GM21423 (cell line): ENCODE data around the gene LRRC7.

Source experiments
- ATAC-seq: cut with Tn5 transposase; IDR thresholded peaks from one replicate; pipeline ENCODE4 v1.9.1; 2021; ENCODE audit warnings: mild to moderate bottlenecking, moderate library complexity; ENCODE audit not compliant: unreplicated experiment

Gene LRRC7

DNA sequence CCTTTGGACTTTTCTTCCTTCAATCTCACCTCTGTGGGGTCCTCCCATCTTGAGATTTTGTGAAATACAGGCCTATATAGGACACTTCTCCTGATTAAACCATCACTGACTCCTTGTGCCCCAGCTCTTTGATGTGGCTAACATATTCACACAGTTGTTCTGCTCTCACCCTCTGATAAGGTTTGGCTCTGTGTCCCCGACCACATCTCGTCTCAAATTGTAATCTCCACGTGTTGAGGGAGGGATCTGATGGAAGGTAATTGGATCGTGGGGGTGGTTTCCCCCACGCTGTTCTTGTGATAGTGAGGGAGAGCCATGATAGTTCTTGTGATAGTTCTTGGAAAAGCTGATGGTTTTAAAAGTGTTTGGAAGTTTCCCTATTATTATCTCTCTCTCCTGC, 19.7 kb downstream of the LRRC7 start:
- no peak for ATAC-seq

DNA sequence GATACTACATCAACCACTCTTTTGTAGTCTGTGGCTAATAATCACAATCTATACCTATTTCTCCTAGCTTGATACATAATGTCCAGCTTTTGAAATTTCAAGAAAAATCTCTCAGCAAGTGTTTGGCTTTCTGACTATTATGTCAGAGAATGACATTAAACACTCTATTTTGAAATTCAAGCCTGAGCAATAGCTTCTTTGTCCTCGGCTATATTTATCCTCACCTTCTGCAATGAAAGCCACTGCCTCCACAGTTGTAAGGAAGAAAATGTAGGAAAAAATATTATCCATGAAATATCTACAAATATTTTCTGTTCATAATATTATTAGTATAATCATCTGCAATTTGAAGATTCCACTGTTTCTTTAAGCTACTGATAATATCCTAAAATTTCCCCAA, 22.1 kb downstream of the LRRC7 start:
- no peak for ATAC-seq

DNA sequence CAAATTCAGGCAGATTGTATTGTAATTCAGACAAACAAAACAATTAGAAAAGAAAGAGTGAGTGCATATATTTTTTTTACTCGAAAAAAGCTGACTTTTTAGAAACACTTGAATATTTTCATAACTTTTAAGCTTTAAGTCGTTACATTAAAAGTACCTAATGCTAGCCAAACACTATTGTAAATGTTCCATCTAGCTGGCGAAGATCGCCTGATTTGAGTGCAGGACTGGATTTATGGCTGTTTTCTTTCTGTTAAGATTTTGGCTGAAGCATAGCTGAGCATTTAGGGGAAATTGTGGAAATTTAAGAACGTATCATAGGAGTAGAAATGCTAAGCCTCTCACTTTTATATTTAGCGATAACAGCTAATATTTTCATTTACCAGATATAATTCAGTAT, 24.6 kb downstream of the LRRC7 start:
- no peak for ATAC-seq

DNA sequence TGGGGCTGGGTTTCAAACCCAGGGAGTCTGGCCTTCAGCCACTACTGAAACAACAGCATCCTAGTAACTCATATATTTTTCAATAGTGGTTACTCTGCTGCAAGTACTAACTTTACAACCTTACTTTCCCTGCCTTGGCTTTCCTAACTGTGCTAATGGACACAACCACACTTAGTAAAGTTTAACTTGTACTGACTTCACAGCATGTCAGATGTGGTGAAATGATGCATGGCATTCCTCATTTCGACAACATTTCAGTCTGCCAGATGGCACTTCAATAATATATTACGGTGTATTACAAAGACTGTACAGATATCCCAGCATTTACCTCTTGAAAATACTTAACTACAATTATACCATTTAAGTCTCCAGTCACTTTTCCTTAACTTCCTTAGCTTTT, 27.8 kb downstream of the LRRC7 start:
- ATAC-seq: no peak

DNA sequence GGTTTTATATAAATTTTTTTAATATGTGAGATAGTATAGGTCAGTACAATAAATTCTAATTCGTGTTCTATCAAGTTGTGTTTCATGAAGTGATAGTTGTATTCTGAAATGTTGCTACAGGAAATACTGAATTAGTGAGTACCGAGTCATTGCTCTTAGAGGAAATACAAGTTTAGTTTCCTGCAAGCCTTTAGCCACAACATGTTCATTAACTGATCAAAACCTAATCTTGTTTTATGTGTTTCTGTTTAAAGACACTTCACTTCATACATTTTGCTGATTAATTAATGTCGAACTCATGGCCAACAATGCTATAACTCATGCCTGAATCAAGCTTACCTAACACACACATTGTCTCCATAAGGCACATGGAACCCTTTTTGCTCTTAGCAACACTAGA, 43.6 kb downstream of the LRRC7 start:
- no peak for ATAC-seq

DNA sequence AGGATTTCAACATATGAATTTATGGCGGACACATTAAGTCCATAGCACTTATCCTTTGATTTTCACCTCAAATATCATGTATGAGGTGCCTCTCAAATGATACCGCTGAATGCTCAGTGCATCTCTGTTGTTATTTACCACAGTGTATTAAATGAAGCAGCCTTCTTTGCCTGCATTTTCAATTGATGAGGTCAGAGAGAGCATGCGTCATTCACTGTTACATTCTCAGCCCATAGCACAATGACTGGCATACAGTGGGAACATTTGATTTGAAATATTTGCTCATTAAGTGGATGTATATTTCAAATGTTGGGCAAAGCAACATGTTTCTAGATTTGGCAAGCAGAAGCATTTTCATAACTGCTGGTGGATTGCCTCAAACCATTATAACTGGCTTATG, 45.7 kb downstream of the LRRC7 start:
- ATAC-seq: no peak

DNA sequence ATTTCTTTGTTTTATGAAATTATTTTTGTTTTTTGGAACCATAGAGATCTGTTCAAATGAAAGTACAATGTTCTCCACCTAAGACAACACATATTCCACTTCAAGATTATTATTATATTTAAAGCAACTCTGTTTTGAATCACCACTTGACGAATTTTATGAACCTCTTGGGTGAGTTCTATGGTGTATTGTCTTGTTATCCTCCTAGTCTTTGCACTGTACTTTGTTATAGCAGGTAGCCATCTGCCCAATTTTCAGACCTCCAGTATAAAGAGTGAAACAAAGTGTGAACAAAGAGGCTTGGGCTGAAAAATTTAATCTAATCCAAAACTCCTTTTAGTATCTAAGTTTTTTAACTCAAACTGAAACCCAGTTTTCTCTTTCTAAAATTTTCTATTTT, 71.0 kb downstream of the LRRC7 start:
- no peak for ATAC-seq

DNA sequence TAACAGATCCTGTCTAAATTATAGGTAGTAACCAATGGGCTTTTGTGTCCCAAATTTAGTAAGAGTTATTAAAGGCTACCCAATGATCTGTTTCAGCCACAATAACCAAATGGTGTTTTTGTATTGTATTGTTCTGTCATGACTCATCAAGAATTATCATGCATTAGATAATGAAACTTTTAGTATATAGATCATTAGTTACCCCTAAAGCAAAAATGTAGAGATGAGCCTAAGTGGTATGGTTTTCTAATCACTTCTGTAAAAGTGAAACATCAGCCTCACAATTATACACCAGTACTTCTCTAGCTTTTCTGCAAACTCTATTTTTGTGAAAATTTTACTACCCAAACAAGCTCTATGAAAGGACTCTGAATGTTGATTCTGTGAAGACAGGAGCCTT, 71.4 kb downstream of the LRRC7 start:
- ATAC-seq: no peak

DNA sequence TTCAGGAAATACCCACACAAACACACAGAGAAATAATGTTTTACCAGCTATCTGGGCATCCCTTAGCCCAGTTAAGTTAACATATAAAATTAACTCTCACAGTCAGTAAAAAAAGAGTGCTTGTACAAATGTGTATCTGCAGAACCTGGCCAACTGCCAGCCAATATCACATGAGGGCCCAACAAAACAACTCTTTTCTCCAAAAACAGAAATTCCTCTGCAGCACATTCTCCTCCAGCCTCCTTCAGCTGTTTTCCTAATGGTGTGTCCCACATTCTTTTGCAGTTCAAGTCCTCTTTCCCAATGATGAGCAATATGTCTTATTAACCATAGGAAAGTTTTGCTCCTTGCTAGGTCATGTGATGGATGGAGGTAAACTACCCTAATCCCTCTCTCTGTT, 75.5 kb downstream of the LRRC7 start:
- no peak for ATAC-seq

DNA sequence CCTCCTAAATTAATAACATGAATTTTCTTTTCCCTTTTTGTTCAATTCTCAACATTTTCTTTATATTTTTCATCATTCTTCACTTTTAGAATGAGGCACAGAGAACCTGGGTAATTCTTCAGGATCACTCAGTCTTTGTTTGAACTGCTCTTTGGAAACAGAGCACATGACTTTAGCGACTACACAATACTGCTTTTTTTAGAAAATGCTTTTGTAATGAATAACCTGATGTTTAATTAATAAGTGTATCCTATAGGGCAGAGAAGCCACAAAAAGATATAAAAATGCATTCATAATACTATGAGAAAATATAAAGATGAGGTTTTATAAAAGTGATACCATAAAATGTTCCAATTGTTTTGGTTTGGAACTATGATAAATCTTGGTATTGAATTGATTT, 77.8 kb downstream of the LRRC7 start:
- no peak for ATAC-seq

DNA sequence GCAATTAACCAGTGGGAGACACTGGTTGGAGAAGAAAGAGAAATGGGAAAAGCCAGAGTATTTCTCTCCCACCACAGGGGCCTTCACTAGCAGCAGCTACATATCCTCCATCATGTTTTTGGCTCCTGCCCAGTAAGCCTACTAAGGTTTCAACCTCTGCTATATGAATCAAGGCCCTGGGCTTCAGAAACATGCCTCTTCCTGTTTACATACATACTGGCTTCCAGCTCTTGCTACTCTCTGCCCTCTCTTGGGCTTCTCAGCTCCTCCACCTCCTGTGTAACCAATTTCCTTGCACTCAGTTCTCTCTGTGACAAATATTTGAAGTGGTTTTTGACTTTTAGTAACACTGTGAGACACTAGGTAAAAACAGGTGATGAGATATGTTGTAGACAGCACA, 80.8 kb downstream of the LRRC7 start:
- no peak for ATAC-seq

DNA sequence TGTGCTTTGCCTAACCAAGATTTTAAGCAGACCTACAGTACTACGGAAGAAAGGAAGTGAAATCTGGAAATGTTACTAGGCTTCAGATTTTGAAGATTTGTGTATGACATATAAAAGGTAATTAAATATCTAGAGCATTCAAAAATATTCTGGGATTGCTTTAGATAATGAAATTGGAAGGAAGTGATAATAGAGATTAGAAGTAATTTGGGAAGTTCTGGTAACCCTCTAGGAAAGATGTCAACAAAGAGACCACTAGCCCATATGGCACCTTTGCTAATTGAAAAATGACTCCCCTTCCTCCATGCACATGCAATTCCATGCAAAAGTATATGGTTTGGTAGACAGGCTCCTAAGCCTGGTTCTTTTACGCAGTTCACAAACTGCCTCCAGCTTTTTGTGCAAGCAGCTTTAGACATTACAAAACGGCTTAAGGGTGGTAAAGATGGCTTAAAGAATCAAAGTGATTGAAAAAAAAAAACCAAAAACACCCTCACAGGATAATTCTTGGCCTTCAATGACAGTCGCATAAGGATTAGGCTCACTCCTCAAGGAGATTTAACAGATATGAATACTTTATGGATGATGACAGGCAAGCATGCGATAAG, 81.8 kb downstream of the LRRC7 start:
- ATAC-seq: no peak

DNA sequence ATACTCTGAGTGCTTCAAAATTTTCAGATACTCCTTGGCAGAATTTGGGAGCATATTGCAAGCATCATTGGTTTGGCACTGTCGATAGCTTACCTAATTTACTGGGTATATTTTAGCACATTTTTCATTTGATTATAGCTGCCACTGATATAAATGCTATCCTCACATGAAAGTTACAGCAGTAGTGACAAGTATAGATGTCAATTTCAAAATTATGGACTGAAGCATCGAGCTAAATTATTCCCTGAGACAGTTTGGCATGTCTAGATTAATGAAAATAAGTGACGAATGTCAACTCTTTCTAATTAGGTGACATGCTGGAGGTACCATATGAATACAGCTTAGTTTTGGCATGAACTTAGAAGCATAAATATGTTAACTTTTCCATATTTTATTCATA, 83.1 kb downstream of the LRRC7 start:
- ATAC-seq: no peak

DNA sequence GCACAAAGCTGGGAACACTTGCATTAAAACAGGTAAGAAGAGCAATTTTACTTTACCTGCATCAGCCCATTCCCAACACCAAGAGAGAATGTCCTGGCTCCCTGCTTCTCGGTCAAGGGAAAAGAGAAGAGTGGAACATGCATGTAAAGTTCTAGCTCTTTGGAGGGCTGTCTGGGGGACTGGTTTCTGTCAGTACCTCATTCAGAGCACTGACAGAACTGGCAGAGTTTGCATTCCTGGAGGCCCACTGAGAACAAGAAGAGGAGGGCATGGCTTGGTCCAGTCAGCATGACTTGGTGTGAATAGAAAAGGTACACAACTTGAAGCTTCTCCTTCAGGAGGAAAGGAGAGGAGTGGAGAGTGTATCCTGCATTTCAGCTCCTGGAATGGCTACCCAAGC, 83.9 kb downstream of the LRRC7 start:
- ATAC-seq: no peak

DNA sequence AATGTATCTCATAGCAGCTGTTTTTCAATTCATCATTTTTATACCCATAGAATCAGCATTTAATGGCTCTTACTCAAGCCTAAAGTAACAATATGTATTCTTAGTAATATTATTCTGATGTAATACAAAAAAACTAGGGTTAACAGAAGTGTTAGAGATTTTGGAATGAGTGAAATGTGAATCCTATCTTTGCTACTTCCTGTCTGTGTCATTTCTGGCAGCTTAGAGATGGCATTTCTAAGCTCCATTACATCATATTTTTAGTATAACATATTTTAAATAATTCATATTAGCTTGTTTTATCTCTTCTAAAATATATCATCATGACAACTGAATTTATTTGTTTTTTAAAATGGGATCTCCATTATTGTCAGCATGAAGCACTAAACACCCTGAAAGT, 90.2 kb downstream of the LRRC7 start:
- no peak for ATAC-seq

DNA sequence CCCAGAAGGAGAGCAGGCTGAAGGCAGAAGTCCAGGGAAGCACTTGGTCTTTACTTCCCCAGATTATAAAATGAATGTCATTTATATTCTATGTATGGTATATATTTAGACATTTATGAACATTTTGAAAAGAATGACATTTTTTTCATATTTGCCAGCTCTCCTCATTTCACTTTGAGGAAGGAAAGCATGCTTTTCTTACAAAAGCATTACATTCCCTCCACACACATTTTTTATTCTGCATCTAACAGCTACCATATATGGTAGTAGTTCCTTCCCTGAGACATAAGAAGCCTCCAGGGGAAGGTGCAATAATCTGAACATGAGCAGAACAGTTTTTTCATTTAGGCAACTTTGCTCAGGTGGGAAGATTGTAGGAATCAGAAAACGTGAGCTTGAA, 94.0 kb downstream of the LRRC7 start:
- no peak for ATAC-seq

DNA sequence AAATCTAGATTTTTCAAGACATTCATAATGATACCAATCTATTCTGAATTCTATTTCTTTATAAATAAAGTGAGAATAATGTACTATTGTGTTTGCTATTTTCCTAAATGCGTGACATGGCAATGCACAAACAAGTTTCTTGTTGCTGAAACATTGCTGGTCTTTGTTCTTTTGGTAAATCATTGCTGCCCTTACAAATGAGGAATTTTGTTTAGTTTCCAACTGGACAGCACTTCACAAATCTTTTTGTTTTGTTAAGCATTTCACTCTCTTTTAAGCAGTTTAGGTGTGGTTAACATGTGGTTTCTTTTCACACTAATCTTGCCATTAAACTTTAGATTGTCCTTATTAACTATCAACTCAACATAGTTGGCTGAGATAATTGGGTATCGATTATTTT, 94.6 kb downstream of the LRRC7 start:
- no peak for ATAC-seq

DNA sequence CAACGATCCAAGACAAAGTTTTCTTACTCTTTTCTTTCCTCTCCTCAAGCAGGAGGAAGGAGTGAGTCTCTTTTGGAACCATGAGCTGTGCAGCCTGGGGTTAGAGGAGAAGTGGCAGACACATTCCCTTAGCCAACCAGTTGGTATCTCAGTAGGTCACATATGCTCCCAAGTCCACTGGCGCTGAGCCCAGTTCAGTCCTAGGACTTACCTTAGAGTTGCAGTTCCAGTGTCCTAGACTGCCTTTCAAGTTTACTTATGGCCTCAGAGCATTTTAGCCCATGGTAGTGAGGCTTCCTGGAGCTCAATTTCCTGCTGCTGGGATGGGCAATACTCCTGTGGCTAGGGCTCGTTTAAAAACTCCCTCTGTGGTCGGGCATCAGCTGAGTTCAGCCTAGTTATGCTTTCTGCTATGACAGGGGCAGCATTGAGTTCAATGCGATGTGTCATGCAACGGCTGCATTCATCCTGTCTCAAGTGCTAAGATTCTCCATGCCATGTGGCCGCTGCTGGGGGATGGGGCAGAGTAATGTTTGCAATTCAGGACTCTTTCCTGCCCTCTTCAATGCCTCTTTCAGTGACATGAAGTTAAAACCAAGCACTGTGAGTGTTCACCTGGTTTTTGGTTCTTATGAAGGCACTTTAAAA, 103.8 kb downstream of the LRRC7 start:
- ATAC-seq: no peak

DNA sequence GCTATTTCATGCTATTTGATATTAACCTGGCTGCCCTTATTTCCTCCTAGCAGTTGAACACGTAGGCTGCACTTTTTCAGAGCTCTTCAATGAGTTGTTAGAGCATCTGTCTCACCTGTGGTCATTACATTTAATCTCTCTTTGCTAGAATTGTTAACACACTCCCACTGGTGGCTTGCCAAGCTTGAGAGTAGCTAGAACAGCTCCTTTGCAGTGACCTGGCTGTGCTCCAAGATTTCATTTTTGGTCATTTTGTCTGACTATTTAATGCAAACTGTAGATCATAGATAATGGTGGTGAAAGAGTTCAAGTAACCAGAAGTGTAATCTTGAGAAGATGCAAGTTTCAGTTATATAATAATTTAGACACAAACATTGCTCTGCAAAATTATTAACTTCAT, 105.6 kb downstream of the LRRC7 start:
- ATAC-seq: no peak

DNA sequence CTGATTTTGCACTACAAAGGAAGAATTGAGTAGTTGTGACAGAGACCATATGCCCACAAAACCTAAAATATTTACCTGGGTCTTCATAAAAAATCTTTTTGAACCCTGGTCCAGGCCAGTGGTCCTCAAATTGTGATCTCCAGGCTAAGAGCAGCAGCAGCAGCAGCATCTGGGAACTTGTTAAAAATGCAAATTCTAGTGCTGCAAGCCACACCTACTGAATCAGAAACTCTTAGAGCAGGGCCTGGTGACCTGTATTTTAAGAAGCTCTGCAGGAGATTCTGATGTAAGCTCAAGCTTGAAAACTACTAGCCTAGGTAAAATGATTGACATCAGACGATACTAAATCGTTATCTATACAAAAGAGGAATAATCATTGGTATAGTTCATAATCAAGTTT, 112.2 kb downstream of the LRRC7 start:
- no peak for ATAC-seq

DNA sequence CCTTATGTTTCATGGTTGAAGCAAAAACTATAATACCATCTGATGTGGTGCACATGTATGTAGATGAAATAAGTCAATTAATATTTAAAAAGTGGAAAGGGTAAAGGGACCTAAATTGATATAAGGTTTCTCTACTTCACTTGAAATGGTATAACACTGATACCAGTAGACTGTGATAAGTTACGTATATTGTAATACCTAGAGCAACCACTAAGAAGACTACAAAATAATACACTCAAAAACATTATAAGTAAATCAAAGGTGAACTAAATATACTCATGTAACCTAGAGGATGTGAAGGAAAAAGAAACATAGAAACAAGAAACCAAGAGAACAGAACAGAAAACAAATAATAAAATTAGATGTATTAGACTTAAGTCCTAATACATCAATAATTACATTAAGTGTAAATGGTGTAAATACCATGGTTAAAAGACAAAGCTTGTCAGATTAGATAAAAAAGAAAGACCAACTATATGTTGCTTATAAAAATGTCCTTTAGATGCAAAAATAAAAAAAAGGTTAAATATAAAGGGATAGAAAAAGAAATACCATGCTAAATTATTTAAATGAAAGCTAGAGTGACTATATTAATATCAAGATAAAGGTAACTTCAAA, 118.8 kb downstream of the LRRC7 start:
- no peak for ATAC-seq

DNA sequence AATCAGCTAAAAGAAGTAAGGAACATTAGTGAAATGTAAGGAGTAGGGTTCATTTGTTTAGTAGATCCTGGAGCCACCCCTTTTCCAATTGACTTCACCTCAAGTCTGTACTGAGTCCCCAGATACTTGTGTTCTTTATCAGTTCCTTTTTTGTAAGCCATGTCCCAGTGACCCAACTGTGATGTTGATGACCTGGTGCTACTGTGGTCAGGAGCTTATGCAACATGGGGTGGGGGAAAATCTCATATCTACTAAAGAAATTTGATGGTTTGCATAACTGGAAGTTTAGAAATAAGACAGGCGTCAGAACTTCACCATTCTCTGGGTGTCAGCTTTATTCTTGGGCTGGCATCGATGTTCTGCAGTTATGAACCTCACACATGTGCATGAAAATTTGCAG, 120.5 kb downstream of the LRRC7 start:
- ATAC-seq: no peak

DNA sequence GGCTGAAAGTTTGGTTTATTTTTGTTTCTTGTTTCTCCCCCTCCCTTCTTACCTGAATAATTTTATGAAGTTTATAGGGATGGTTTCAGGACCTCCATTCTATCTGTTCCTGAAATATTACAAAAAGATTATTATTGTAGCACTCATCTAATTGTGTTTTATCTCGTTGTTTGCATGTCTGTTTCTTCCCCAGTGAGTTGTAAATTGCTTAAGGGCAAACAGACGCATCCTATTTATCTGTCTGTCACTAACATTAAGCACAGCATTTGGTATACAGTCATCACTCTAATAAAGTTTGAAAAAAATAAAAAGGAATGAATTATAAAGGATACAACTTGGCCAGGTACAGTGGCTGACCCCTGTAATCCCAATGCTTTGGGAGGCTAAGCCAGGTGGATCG, 123.5 kb downstream of the LRRC7 start:
- no peak for ATAC-seq
